Mammary epithelial cell (primary cell): ENCODE data around the gene SERPINB1.

Experiments used
- EZH2 ChIP-seq: IDR thresholded peaks from 2 replicates; pipeline ENCODE4 v1.6.1; 2012; ENCODE audit warnings: low read length, inconsistent platforms, borderline replicate concordance
- TF ChIP-seq, protein P1 (sequence below), 2 donors: IDR thresholded peaks in 1 of 2; conservative IDR thresholded peaks in 1 of 2; 2 replicates each; pipeline ENCODE4 v1.5.1; 2011 to 2012; ENCODE audit warnings: inconsistent platforms in 2 of 2, low read length in 2 of 2, mild to moderate bottlenecking in 2 of 2, control low read depth in 1 of 2, low read depth in 1 of 2; ENCODE audit not compliant: insufficient read depth in 1 of 2; ENCODE audit errors: extremely low read depth in 1 of 2

DNA sequence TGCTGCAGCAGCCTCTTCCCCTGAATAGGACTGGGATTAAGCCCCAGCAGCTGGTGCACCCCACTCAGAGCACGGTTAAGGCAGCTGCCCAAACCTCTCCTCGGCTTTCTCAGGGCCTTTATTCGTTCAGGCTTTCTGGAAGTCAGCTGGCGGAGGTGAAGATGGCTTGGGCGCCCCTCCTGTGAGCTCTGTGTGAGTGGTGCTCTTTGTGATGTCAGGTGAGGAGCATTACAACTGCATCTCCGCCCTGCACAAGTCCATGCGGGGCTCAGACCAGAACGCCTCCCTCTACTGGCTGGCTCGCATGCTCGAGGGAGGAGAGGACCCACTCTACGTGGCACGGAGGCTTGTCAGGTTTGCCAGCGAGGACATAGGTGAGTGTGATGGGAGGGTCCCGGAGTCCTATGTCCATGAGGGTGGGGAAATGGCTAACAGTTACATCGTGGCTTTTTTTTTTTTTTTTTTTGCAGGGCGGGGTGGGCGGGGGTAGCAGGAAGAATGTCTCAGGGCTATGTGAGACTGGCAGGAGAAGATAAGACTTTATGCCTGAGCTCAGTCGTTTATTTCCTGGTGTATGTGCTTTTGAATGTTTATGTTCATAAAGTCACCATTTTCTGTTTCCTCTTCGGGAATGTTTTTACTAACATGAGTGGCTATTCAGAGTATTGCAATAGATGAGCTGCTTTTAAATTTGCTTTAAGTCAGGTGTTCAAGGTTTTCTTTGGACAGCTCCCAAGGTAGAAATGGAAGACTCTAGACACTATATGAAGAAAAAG, 58.3 kb downstream of the SERPINB1 start:
- TF ChIP-seq, protein P1, sequence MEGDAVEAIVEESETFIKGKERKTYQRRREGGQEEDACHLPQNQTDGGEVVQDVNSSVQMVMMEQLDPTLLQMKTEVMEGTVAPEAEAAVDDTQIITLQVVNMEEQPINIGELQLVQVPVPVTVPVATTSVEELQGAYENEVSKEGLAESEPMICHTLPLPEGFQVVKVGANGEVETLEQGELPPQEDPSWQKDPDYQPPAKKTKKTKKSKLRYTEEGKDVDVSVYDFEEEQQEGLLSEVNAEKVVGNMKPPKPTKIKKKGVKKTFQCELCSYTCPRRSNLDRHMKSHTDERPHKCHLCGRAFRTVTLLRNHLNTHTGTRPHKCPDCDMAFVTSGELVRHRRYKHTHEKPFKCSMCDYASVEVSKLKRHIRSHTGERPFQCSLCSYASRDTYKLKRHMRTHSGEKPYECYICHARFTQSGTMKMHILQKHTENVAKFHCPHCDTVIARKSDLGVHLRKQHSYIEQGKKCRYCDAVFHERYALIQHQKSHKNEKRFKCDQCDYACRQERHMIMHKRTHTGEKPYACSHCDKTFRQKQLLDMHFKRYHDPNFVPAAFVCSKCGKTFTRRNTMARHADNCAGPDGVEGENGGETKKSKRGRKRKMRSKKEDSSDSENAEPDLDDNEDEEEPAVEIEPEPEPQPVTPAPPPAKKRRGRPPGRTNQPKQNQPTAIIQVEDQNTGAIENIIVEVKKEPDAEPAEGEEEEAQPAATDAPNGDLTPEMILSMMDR (conservative IDR thresholded peaks at IDR 0.05 in 1 of 2, IDR thresholded peaks at IDR 0.05 in 1 of 2; ENCODE audit: extremely low read depth in 1 of 2, insufficient read depth in 1 of 2, low read depth in 1 of 2, low read length in 2 of 2): no peak
- TF ChIP-seq EZH2: no peak
